ENCODE data around the gene SPINDOC. TPM values are rescaled to one million over a fixed set of nuclear protein-coding genes. Genes with fewer than 3 reads are reported as not detected.
A peak's percentile ranks its signal among the peaks of the same experiment; 100 is the strongest.

Gene SPINDOC
- total RNA-seq, 1 experiment from 2014 or later: 17.1 TPM

GRCh38 chr11:63867511-63867910 is 54.3 kb downstream of the SPINDOC start:
- BruUV-seq (replicated peaks): no TSS peak

GRCh38 chr11:63868399-63869064 is 55.3 kb downstream of the SPINDOC start:
- peaks cover 47% of the 10 kb centered on the region for H3K4me1 Mint-ChIP-seq (ENCODE audit: insufficient read depth, unreplicated experiment)
- no peak for TF ChIP-seq CTCF (IDR thresholded peaks at IDR 0.05; ENCODE audit: unreplicated experiment)
- POLR2A ChIA-PET: interaction anchor here (0.5 to 2.8 kb wide), 4 partner anchors 20 to 30 kb away, joined by 3 to 19 read pairs (median 12); partner anchors contain the start of gene MARK2

More at GRCh38 chr11:63867511-63867910, 54.3 kb downstream of the SPINDOC start:
- H3K4me1 Mint-ChIP-seq (ENCODE audit: insufficient read depth, unreplicated experiment): peaks cover 51% of the 10 kb centered on the region
- peaks cover 15% of the 10 kb centered on the region for H3K36me3 Mint-ChIP-seq (ENCODE audit: insufficient read depth, unreplicated experiment)
- H3K27ac Mint-ChIP-seq (ENCODE audit: low read depth, unreplicated experiment): no peak overlapping the region
- no peaks in the 10 kb centered on the region for H3K27me3 Mint-ChIP-seq (ENCODE audit: insufficient read depth, unreplicated experiment)
- CTCF ChIA-PET: interaction anchor here (0.6 to 1.9 kb wide), 6 partner anchors 17 to 79 kb away, joined by 3 to 13 read pairs (median 4); no protein-coding TSS in a partner anchor
- POLR2A ChIA-PET: interaction anchor here (0.7 to 2.8 kb wide), 5 partner anchors 17 to 29 kb away, joined by 3 to 19 read pairs (median 4); partner anchors contain the start of gene MARK2
- no peak overlapping the region for H3K4me3 Mint-ChIP-seq (ENCODE audit: unreplicated experiment)
- no peak for DNase-seq (ENCODE audit: unreplicated experiment)
- TF ChIP-seq CTCF (IDR thresholded peaks at IDR 0.05; ENCODE audit: unreplicated experiment): no peak
- intact Hi-C loops (cut with micrococcal nuclease): no loop called here
- no peaks in the 10 kb centered on the region for H3K9me3 Mint-ChIP-seq (ENCODE audit: unreplicated experiment)

GRCh38 chr11:63869171-63869591 is 55.9 kb downstream of the SPINDOC start:
- no peaks in the 10 kb centered on the region for H3K27me3 Mint-ChIP-seq (ENCODE audit: insufficient read depth, unreplicated experiment)
- H3K4me3 Mint-ChIP-seq (ENCODE audit: unreplicated experiment): no peak overlapping the region
- no peak overlapping the region for H3K27ac Mint-ChIP-seq (ENCODE audit: low read depth, unreplicated experiment)
- TF ChIP-seq CTCF (IDR thresholded peaks at IDR 0.05; ENCODE audit: unreplicated experiment): no peak
- DNase-seq (ENCODE audit: unreplicated experiment): no peak
- peaks cover 47% of the 10 kb centered on the region for H3K4me1 Mint-ChIP-seq (ENCODE audit: insufficient read depth, unreplicated experiment)
- CTCF ChIA-PET: interaction anchor here (0.6 to 2.2 kb wide), 2 partner anchors 31 to 33 kb away, joined by 3 to 19 read pairs; partner anchors contain the start of gene MARK2
- POLR2A ChIA-PET: interaction anchor here (0.5 to 2.7 kb wide), 3 partner anchors 20 to 30 kb away, joined by 3 to 19 read pairs (median 14); partner anchors contain the start of gene MARK2
- intact Hi-C loops (cut with micrococcal nuclease): no loop called here
- H3K36me3 Mint-ChIP-seq (ENCODE audit: insufficient read depth, unreplicated experiment): peaks cover 10% of the 10 kb centered on the region
- no TSS peak for BruUV-seq (replicated peaks)
- H3K9me3 Mint-ChIP-seq (ENCODE audit: unreplicated experiment): no peaks in the 10 kb centered on the region

More at GRCh38 chr11:63868399-63869064, 55.3 kb downstream of the SPINDOC start:
- CTCF ChIA-PET: interaction anchor here (0.6 kb wide), 1 partner anchor 34 kb away, joined by 3 read pairs; no protein-coding TSS in a partner anchor
- intact Hi-C loops (cut with micrococcal nuclease): no loop called here
- Mint-ChIP-seq H3K27me3 (ENCODE audit: insufficient read depth, unreplicated experiment) (no peaks in the 10 kb centered on the region), H3K36me3 (ENCODE audit: insufficient read depth, unreplicated experiment) (peaks cover 11% of the 10 kb centered on the region), H3K27ac (ENCODE audit: low read depth, unreplicated experiment) (peak overlapping the region; percentile 11), H3K9me3 (ENCODE audit: unreplicated experiment) (no peaks in the 10 kb centered on the region), H3K4me3 (ENCODE audit: unreplicated experiment) (no peak overlapping the region)
- no peak for DNase-seq (ENCODE audit: unreplicated experiment)
- BruUV-seq (replicated peaks): no TSS peak

GRCh38 chr11:63869683-63870082 is 56.4 kb downstream of the SPINDOC start:
- Mint-ChIP-seq H3K27ac (ENCODE audit: low read depth, unreplicated experiment) (no peak overlapping the region), H3K4me1 (ENCODE audit: insufficient read depth, unreplicated experiment) (peaks cover 47% of the 10 kb centered on the region), H3K9me3 (ENCODE audit: unreplicated experiment) (no peaks in the 10 kb centered on the region), H3K36me3 (ENCODE audit: insufficient read depth, unreplicated experiment) (peaks cover 10% of the 10 kb centered on the region), H3K27me3 (ENCODE audit: insufficient read depth, unreplicated experiment) (no peaks in the 10 kb centered on the region), H3K4me3 (ENCODE audit: unreplicated experiment) (no peak overlapping the region)
- intact Hi-C loops (cut with micrococcal nuclease): no loop called here
- no peak for TF ChIP-seq CTCF (IDR thresholded peaks at IDR 0.05; ENCODE audit: unreplicated experiment)
- BruUV-seq (replicated peaks): no TSS peak
- no peak for DNase-seq (ENCODE audit: unreplicated experiment)
- CTCF ChIA-PET: interaction anchor here (0.6 to 2.2 kb wide), 3 partner anchors 25 to 52 kb away, joined by 3 to 19 read pairs (median 3); partner anchors contain the start of gene MARK2
- POLR2A ChIA-PET: interaction anchor here (2.3 to 2.7 kb wide), 2 partner anchors 24 to 31 kb away, joined by 14 to 19 read pairs; partner anchors contain the start of gene MARK2
